ENCODE results near the gene PUDP. TPM values are rescaled to one million over a fixed set of nuclear protein-coding genes. Genes with fewer than 3 reads are reported as not detected.

Gene PUDP
- 10 to 100 TPM; 16.6 to 18.4 TPM for total RNA-seq

DNA sequence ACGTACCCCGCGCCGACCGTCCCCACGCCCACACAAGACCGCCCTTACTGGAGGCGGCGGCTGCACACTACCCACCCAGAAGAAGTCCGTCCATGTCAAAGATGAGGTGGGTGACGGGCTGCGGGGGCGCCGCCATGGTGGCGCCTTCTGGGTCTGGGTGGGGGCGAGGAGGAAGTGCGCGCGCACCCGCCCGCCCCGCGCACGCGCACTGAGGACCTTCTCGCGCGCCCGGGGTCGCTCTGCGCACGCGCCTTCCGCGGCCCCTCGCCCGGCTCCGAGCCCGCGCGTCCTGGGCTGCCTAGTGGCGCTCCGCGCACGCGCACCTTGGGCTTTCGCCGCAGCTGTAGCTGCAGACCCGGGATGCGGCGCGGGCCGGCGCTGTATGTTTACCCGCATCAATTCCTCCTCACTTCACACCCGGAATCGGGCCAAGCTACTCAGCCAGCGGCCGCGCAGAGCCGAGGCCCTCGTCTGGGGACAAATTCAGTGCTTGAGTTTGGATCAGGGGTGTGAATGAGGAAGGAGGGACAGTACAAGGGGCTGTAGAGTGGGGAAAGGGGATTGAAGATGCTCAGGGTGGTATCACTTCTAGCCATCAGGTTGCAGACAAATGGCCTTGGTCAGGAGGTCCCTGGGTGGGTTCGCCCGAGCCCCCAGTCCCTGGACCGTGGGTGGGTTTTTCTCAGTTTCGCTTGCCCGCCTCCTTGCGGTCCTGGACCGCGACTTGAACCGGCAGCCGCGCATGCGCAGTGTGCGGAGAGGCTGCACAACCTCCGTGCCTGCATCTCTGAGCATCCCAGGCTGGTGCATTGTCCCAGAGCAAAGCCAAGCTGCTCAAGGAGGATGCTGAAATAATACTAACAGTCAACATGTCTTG lies at the start of gene PUDP:
TSS of gene PUDP (minus strand) at position 176 of the 877 bp plus-strand sequence. CDS start at position 136, 40 bp downstream.
- ChIA-PET POLR2A (no interaction called here), CTCF (no interaction called here)
- TF ChIP-seq, protein P1, sequence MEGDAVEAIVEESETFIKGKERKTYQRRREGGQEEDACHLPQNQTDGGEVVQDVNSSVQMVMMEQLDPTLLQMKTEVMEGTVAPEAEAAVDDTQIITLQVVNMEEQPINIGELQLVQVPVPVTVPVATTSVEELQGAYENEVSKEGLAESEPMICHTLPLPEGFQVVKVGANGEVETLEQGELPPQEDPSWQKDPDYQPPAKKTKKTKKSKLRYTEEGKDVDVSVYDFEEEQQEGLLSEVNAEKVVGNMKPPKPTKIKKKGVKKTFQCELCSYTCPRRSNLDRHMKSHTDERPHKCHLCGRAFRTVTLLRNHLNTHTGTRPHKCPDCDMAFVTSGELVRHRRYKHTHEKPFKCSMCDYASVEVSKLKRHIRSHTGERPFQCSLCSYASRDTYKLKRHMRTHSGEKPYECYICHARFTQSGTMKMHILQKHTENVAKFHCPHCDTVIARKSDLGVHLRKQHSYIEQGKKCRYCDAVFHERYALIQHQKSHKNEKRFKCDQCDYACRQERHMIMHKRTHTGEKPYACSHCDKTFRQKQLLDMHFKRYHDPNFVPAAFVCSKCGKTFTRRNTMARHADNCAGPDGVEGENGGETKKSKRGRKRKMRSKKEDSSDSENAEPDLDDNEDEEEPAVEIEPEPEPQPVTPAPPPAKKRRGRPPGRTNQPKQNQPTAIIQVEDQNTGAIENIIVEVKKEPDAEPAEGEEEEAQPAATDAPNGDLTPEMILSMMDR (IDR thresholded peaks at IDR 0.05) = no peak
- no peaks in the 10 kb centered on the region for H3K9me3 Mint-ChIP-seq
- ATAC-seq = peak; percentile 91
- H3K4me1 Mint-ChIP-seq (ENCODE audit: low read depth) = peaks cover 20% of the 10 kb centered on the region
- H3K4me3 Mint-ChIP-seq = peak within 1 kb of the TSS; percentile 80
- DNase-seq = peak; percentile 82
- peak within 1 kb of the TSS; percentile 86 for H3K27ac Mint-ChIP-seq
- intact Hi-C loops (cut with micrococcal nuclease) = no loop called here
- H3K27me3 Mint-ChIP-seq = no peaks in the 10 kb centered on the region
- H3K36me3 Mint-ChIP-seq (ENCODE audit: low read depth) = no peaks in the 10 kb centered on the region

DNA sequence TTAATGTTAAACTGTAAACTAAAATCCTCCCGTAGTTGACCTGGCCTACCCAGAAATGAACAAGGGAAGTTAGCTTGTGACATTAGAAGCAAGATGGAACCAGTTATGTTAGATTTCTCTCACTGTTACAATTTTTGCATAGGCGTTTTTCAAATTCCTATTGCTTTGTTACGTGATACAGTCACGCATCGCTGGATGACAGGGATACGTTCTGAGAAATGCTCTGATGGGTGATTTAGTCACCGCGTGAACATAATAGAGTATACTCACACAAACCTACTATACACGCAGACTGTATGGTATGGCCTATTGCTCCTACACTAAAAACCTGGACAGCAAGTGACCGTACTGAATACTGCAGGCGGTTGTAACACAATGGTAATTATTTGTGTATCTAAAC lies 46.7 kb upstream of the PUDP start:
- Mint-ChIP-seq H3K4me1 (ENCODE audit: low read depth) (no peaks in the 10 kb centered on the region), H3K9me3 (no peaks in the 10 kb centered on the region), H3K27ac (no peak overlapping the region), H3K4me3 (no peak overlapping the region), H3K36me3 (ENCODE audit: low read depth) (no peaks in the 10 kb centered on the region), H3K27me3 (no peaks in the 10 kb centered on the region)
- ChIA-PET CTCF (no interaction called here), POLR2A (no interaction called here)
- DNase-seq (no peak), ATAC-seq (no peak)
- TF ChIP-seq, protein P1 (IDR thresholded peaks at IDR 0.05) = no peak
- intact Hi-C loops (cut with micrococcal nuclease) = no loop called here

DNA sequence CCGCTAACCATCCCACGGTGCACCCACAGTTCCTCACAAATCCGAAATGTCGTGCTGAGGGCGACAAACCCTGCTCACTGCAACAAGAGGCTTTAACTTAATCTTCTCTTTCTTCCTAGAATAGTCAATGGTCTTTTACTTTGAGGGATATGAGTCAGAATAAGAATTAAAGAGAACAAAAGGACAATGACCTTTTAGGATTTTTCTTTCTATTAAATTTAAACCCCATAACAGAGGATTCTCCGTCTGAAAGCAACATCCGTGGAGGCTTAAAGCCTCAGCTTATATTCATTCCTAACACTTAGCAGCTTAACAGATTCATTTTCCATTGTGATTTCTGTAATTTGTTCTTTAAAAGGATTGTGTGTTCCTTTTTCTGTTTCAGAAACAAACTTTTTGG lies 44.9 kb upstream of the PUDP start:
- TF ChIP-seq, protein P1 (IDR thresholded peaks at IDR 0.05) = no peak
- no peak for DNase-seq
- ATAC-seq = no peak
- POLR2A ChIA-PET = no interaction called here
- CTCF ChIA-PET = no interaction called here
- Mint-ChIP-seq H3K36me3 (ENCODE audit: low read depth) (no peaks in the 10 kb centered on the region), H3K9me3 (no peaks in the 10 kb centered on the region), H3K27ac (no peak overlapping the region), H3K4me3 (no peak overlapping the region), H3K4me1 (ENCODE audit: low read depth) (no peaks in the 10 kb centered on the region), H3K27me3 (no peaks in the 10 kb centered on the region)
- intact Hi-C loops (cut with micrococcal nuclease) = no loop called here

DNA sequence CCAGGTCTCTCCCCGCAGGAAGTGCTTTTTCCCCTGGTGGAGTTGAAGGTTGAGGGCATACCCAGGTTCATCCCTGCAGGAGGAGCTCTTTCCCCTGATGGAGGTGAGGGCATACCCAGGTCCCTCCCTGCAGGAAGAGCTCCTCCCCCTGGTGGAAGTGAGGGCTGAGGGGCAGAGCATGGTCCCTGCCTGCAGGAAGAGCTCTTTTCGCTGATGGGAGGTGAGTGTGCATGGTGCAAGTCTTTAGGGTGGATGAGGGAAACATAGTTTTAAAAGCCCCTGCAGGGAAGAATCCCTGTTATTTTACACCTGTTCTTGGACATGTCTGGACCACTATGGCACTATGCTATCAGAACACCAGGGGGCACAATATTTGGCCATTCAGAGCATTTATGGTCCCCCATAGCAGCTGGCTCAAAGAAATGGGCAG lies 43.7 kb upstream of the PUDP start:
- no peak for ATAC-seq
- no peak overlapping the region for H3K4me3 Mint-ChIP-seq
- no peaks in the 10 kb centered on the region for H3K4me1 Mint-ChIP-seq (ENCODE audit: low read depth)
- POLR2A ChIA-PET = no interaction called here
- H3K27me3 Mint-ChIP-seq = no peaks in the 10 kb centered on the region
- no peaks in the 10 kb centered on the region for H3K9me3 Mint-ChIP-seq
- H3K36me3 Mint-ChIP-seq (ENCODE audit: low read depth) = no peaks in the 10 kb centered on the region
- no peak overlapping the region for H3K27ac Mint-ChIP-seq
- CTCF ChIA-PET = interaction anchor here (0.9 to 1.0 kb wide), 2 partner anchors 9 to 56 kb away, joined by 3 read pairs; no protein-coding TSS in a partner anchor
- intact Hi-C loops (cut with micrococcal nuclease) = no loop called here
- TF ChIP-seq, protein P1 (IDR thresholded peaks at IDR 0.05) = no peak
- no peak for DNase-seq

DNA sequence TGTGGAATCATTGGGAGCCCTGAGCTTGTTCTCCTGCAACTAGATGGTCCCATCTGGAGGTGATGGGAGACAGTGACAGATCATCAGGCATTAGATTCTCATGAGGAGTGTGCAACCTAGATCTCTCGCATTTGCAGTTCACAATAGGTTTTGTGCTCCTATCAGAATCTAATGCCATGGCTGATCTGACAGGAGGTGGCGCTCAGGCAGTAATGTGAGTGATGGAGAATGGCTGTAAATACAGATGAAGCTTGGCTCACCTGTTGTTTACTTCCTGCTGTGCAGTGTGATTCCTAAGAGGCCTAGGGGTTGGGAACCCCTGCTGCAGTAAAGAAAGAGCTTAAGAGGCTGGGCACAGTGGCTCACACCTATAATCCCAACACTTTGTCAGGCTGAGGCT lies 42.2 kb upstream of the PUDP start:
- TF ChIP-seq, protein P1 (IDR thresholded peaks at IDR 0.05) = no peak
- Mint-ChIP-seq H3K27ac (no peak overlapping the region), H3K36me3 (ENCODE audit: low read depth) (no peaks in the 10 kb centered on the region), H3K9me3 (no peaks in the 10 kb centered on the region), H3K4me3 (no peak overlapping the region), H3K27me3 (no peaks in the 10 kb centered on the region), H3K4me1 (ENCODE audit: low read depth) (no peaks in the 10 kb centered on the region)
- ChIA-PET CTCF (no interaction called here), POLR2A (no interaction called here)
- DNase-seq (no peak), ATAC-seq (no peak)
- intact Hi-C loops (cut with micrococcal nuclease) = no loop called here
